Measurements from ENCODE around the gene EXOC4. TPM values are rescaled to one million over a fixed set of nuclear protein-coding genes. Genes with fewer than 3 reads are reported as not detected.

EXOC4 gene
- total RNA-seq, 1 experiment from 2014 or later: 66.2 TPM

DNA sequence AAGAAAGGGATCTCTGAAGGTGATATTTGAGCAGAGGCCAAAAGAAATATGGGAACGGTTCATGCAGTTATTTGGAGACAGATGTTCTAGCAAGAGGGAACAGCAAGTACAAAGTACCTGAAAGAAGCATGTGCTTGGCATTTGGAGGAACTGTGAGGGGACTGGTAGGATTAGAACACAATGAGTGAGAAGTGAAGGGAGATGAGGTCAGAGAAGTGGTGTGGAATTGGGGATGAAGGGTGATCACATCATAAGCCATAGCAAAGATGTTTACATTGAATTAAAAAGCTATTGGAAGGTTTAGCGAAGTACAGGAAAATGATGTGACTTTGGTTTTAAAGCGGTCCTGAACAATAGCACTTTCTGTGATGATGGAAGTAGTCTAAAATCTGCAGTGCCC lies 471.8 kb downstream of the EXOC4 start:
- BruUV-seq (replicated peaks): no TSS peak

DNA sequence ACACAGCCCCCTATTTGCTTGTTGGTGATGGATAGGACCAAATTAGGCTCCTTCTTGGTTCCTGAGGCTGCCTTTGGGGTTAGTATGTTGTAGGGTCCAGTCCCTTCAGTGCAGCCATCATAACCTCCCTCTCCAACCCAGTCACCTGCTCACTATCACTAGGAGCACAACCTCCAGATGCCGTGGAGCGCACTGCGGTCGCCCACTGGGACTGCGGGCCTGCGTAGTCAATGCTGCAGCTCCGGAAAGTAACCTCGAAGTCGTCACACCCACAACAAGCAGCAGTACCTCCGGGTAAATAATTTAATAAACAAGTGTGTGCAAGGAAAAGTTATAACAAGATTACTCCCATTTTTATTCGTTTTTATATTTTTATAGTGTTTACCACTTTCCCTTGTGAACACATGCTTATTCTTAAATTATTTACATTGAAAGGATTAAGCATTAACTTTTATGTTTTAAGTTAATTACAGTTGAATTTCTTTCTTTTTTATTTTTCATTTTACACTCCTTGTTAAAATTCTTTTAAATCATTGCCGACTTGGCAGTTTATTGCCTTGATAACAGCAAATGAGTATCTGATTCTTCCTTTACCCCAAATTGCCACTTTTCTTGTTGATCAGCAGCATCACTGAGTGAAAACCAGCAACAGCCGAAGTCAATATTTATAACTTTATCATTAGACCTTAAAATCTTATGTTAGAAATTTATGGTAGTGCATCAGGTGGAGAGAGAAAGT lies 474.8 kb downstream of the EXOC4 start:
- TF ChIP-seq, protein P1, sequence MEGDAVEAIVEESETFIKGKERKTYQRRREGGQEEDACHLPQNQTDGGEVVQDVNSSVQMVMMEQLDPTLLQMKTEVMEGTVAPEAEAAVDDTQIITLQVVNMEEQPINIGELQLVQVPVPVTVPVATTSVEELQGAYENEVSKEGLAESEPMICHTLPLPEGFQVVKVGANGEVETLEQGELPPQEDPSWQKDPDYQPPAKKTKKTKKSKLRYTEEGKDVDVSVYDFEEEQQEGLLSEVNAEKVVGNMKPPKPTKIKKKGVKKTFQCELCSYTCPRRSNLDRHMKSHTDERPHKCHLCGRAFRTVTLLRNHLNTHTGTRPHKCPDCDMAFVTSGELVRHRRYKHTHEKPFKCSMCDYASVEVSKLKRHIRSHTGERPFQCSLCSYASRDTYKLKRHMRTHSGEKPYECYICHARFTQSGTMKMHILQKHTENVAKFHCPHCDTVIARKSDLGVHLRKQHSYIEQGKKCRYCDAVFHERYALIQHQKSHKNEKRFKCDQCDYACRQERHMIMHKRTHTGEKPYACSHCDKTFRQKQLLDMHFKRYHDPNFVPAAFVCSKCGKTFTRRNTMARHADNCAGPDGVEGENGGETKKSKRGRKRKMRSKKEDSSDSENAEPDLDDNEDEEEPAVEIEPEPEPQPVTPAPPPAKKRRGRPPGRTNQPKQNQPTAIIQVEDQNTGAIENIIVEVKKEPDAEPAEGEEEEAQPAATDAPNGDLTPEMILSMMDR (IDR thresholded peaks at IDR 0.05; ENCODE audit: insufficient read depth in 1 of 2, low read depth in 1 of 2, low read length in 1 of 2, severe bottlenecking in 1 of 2, unreplicated experiment in 1 of 2): no peak
- Mint-ChIP-seq H3K4me1 (ENCODE audit: low read depth, unreplicated experiment) (no peaks in the 10 kb centered on the region), H3K27me3 (ENCODE audit: insufficient read depth, unreplicated experiment) (no peaks in the 10 kb centered on the region), H3K36me3 (ENCODE audit: insufficient read depth, unreplicated experiment) (no peaks in the 10 kb centered on the region), H3K4me3 (ENCODE audit: unreplicated experiment) (no peak overlapping the region), H3K9me3 (ENCODE audit: unreplicated experiment) (no peaks in the 10 kb centered on the region), H3K27ac (ENCODE audit: unreplicated experiment) (no peak overlapping the region)
- H3K4me3 ChIP-seq (ENCODE audit: low read depth, low read length): no peak overlapping the region
- intact Hi-C loops (cut with micrococcal nuclease; ENCODE audit: unreplicated experiment): no loop called here
- no peaks in the 10 kb centered on the region for H3K27me3 ChIP-seq (replicated peaks; ENCODE audit: control insufficient read depth, insufficient read depth, low read length)
- no peaks in the 10 kb centered on the region for H3K9me3 ChIP-seq
- POLR2A ChIA-PET: no interaction called here
- CTCF ChIA-PET: no interaction called here
- no peaks in the 10 kb centered on the region for H3K36me3 ChIP-seq (ENCODE audit: control insufficient read depth, insufficient read depth, low read length)
- peaks cover 6% of the 10 kb centered on the region for H3K4me1 ChIP-seq
- no peak for DNase-seq
- BruUV-seq (replicated peaks): no TSS peak

More for the DNA sequence above, 471.8 kb downstream of the EXOC4 start:
- CTCF ChIA-PET: no interaction called here
- H3K4me1 ChIP-seq: peaks cover 6% of the 10 kb centered on the region
- no peak for DNase-seq
- no peaks in the 10 kb centered on the region for H3K27me3 ChIP-seq (replicated peaks; ENCODE audit: control insufficient read depth, insufficient read depth, low read length)
- POLR2A ChIA-PET: no interaction called here
- Mint-ChIP-seq H3K27me3 (ENCODE audit: insufficient read depth, unreplicated experiment) (no peaks in the 10 kb centered on the region), H3K27ac (ENCODE audit: unreplicated experiment) (no peak overlapping the region), H3K36me3 (ENCODE audit: insufficient read depth, unreplicated experiment) (no peaks in the 10 kb centered on the region), H3K9me3 (ENCODE audit: unreplicated experiment) (no peaks in the 10 kb centered on the region), H3K4me3 (ENCODE audit: unreplicated experiment) (no peak overlapping the region), H3K4me1 (ENCODE audit: low read depth, unreplicated experiment) (no peaks in the 10 kb centered on the region)
- intact Hi-C loops (cut with micrococcal nuclease; ENCODE audit: unreplicated experiment): no loop called here
- no peak overlapping the region for H3K4me3 ChIP-seq (ENCODE audit: low read depth, low read length)
- H3K9me3 ChIP-seq: no peaks in the 10 kb centered on the region
- TF ChIP-seq, protein P1 (IDR thresholded peaks at IDR 0.05; ENCODE audit: insufficient read depth in 1 of 2, low read depth in 1 of 2, low read length in 1 of 2, severe bottlenecking in 1 of 2, unreplicated experiment in 1 of 2): no peak
- H3K36me3 ChIP-seq (ENCODE audit: control insufficient read depth, insufficient read depth, low read length): no peaks in the 10 kb centered on the region

DNA sequence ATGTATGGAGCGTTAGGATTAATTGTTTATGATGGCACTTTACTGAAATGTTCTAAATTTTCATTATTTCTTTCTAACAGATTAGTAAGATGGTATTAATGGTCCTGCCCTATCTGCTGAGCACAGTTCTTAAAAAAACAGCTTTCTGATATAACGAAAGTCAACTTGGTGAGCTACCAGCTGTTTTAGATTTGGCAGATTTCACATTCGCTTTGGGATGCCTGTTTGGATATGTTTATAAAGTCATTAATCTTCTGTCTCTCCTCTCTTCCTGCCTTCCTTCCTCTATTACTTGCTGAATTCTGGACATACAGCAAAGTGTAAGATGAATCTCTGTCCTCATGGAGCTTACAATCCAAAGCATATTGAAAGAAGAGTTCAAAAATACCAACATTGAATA lies 477.5 kb downstream of the EXOC4 start:
- Mint-ChIP-seq H3K36me3 (ENCODE audit: insufficient read depth, unreplicated experiment) (no peaks in the 10 kb centered on the region), H3K27me3 (ENCODE audit: insufficient read depth, unreplicated experiment) (no peaks in the 10 kb centered on the region), H3K4me1 (ENCODE audit: low read depth, unreplicated experiment) (no peaks in the 10 kb centered on the region), H3K27ac (ENCODE audit: unreplicated experiment) (no peak overlapping the region), H3K9me3 (ENCODE audit: unreplicated experiment) (no peaks in the 10 kb centered on the region), H3K4me3 (ENCODE audit: unreplicated experiment) (no peak overlapping the region)
- Histone ChIP-seq H3K4me1 (no peaks in the 10 kb centered on the region), H3K27me3 (replicated peaks; ENCODE audit: control insufficient read depth, insufficient read depth, low read length) (no peaks in the 10 kb centered on the region), H3K36me3 (ENCODE audit: control insufficient read depth, insufficient read depth, low read length) (no peaks in the 10 kb centered on the region), H3K4me3 (ENCODE audit: low read depth, low read length) (no peak overlapping the region), H3K9me3 (no peaks in the 10 kb centered on the region)
- TF ChIP-seq, protein P1 (IDR thresholded peaks at IDR 0.05; ENCODE audit: insufficient read depth in 1 of 2, low read depth in 1 of 2, low read length in 1 of 2, severe bottlenecking in 1 of 2, unreplicated experiment in 1 of 2): no peak
- DNase-seq: no peak
- CTCF ChIA-PET: no interaction called here
- POLR2A ChIA-PET: no interaction called here
- BruUV-seq (replicated peaks): no TSS peak
- intact Hi-C loops (cut with micrococcal nuclease; ENCODE audit: unreplicated experiment): no loop called here
